Neural cell (in vitro differentiated cells): ENCODE measurements around the gene ZFP64.

Source experiments
- CTCF ChIP-seq: fragments of 450-650 bp; IDR thresholded peaks from 2 replicates; pipeline ENCODE4 v1.5.1; 2014; ENCODE audit warnings: antibody characterized with exemption, mild to moderate bottlenecking, moderate library complexity; ENCODE audit not compliant: poor library complexity, severe bottlenecking
- EP300 ChIP-seq: fragments of 450-650 bp; conservative IDR thresholded peaks from 2 replicates; pipeline ENCODE4 v1.6.1; 2014; ENCODE audit warnings: antibody characterized with exemption, mild to moderate bottlenecking, moderate library complexity; ENCODE audit not compliant: poor library complexity, severe bottlenecking
- POLR2AphosphoS5 ChIP-seq: IDR thresholded peaks from 2 replicates; pipeline ENCODE4 v1.6.1; 2012

- no peak for TF ChIP-seq CTCF
- TF ChIP-seq POLR2AphosphoS5: no peak
- no peak for TF ChIP-seq EP300
These were observed 46.0 kb downstream of the ZFP64 start for GRCh38 chr20:52145587-52145986.
